A673 (cell line): ENCODE measurements around the gene PMIS2. TPM values are rescaled to one million over a fixed set of nuclear protein-coding genes. Genes with fewer than 3 reads are reported as not detected.
A peak's percentile ranks its signal among the peaks of the same experiment; 100 is the strongest.

Experiments
- BruUV-seq: library from RNA; stranded (reverse); fragments of 400-500 nt; replicated peaks from 2 replicates; lab custom pipeline; 2021; lab: Mats Ljungman, UMichigan
- CTCF ChIA-PET: fragments of 300-600 bp; sonication (Branson Sonifier 250); formaldehyde crosslinking; loops from one replicate; lab custom pipeline; 2022; ENCODE audit warnings: antibody characterized with exemption; lab: Charles Lee
- POLR2A ChIA-PET: fragments of 300-600 bp; sonication (Branson Sonifier 250); formaldehyde crosslinking; loops from one replicate; lab custom pipeline; 2022; ENCODE audit warnings: antibody characterized with exemption; ENCODE audit not compliant: low non-redundant PET; lab: Charles Lee
- DNase-seq: peaks from one replicate; pipeline ENCODE4 v3.0.0-alpha.2; 2015; ENCODE audit warnings: low spot score
- H3K27ac ChIP-seq: fragments of 200-600 bp; sonication (generic); 2 replicates; pipeline ENCODE4 v1.5.1; 2016; ENCODE audit warnings: mixed run types, low read depth, mild to moderate bottlenecking, mixed read lengths, antibody characterized with exemption, low read length; ENCODE audit not compliant: poor library complexity, severe bottlenecking
- H3K27me3 ChIP-seq: fragments of 200-600 bp; sonication (generic); replicated peaks from 2 replicates; pipeline ENCODE4 v1.6.1; 2017; ENCODE audit warnings: mixed run types, low read depth, mild to moderate bottlenecking, mixed read lengths, antibody characterized with exemption, low read length; ENCODE audit not compliant: insufficient read depth, poor library complexity
- H3K36me3 ChIP-seq: fragments of 200-600 bp; sonication (generic); 2 replicates; pipeline ENCODE4 v1.6.1; 2016; ENCODE audit warnings: mixed run types, mild to moderate bottlenecking, mixed read lengths, antibody characterized with exemption, low read length; ENCODE audit not compliant: insufficient read depth, poor library complexity, severe bottlenecking
- H3K4me1 ChIP-seq: fragments of 200-600 bp; sonication (generic); 2 replicates; pipeline ENCODE4 v1.6.1; 2017; ENCODE audit warnings: mixed run types, mild to moderate bottlenecking, mixed read lengths, antibody characterized with exemption, low read length; ENCODE audit not compliant: insufficient read depth, poor library complexity, severe bottlenecking
- H3K4me3 ChIP-seq: fragments of 200-600 bp; sonication (generic); 2 replicates; pipeline ENCODE4 v1.5.1; 2016; ENCODE audit warnings: low read depth, mixed run types, mild to moderate bottlenecking, mixed read lengths, low read length; ENCODE audit not compliant: poor library complexity, severe bottlenecking
- H3K9me3 ChIP-seq: fragments of 200-600 bp; sonication (generic); 2 replicates; pipeline ENCODE4 v1.6.1; 2016; ENCODE audit warnings: mixed run types, low read depth, mild to moderate bottlenecking, mixed read lengths, antibody characterized with exemption, low read length; ENCODE audit not compliant: poor library complexity, severe bottlenecking
- CTCF ChIP-seq: fragments of 300-800, 200-600 bp; sonication (generic); conservative IDR thresholded peaks from 2 replicates; pipeline ENCODE4 v1.5.1; 2017; ENCODE audit warnings: low read depth, mild to moderate bottlenecking, antibody characterized with exemption, low read length, moderate library complexity, mixed read lengths
- EZH2 ChIP-seq: fragments of 200-600 bp; sonication (generic); IDR thresholded peaks from 2 replicates; pipeline ENCODE4 v1.6.1; 2017; ENCODE audit warnings: borderline replicate concordance, low read depth, mild to moderate bottlenecking, mixed read lengths, antibody characterized with exemption, low read length; ENCODE audit not compliant: poor library complexity, severe bottlenecking
- intact Hi-C: fragments of 100-400 bp; cut with micrococcal nuclease; formaldehyde crosslinking; loops from one replicate; pipeline ENCODE4 v1.10.0; 2022; ENCODE audit not compliant: unreplicated experiment
- total RNA-seq: library from RNA; stranded (reverse); gene quantifications from 2 replicates; pipeline ENCODE4 v1.2.3, GENCODE V29; 2021

Gene PMIS2
- total RNA-seq, 1 experiment from 2014 or later, result not detected

- Histone ChIP-seq H3K27ac (peak overlapping the region; percentile 83), H3K9me3 (no peaks in the 10 kb centered on the region), H3K4me1 (peaks cover 11% of the 10 kb centered on the region), H3K4me3 (peak overlapping the region; percentile 93), H3K27me3 (no peaks in the 10 kb centered on the region), H3K36me3 (no peaks in the 10 kb centered on the region)
- no peak for DNase-seq
- POLR2A ChIA-PET, result no interaction called here
- no TSS peak for BruUV-seq
- CTCF ChIA-PET, result no interaction called here
- intact Hi-C loops, result no loop called here
- TF ChIP-seq CTCF, result no peak
- TF ChIP-seq EZH2, result no peak
Observed at GRCh38 chr19:35544110-35544802, 41.7 kb upstream of the PMIS2 start.

GRCh38 chr19:35545001-35545854, 40.7 kb upstream of the PMIS2 start, which contains the start of gene TMEM147:
Gene TMEM147, plus strand, starts transcription at chr19:35545626. Its CDS starts 114 bp downstream, at chr19:35545740.
- DNase-seq, result peak; percentile 92
- H3K36me3 ChIP-seq, result no peaks in the 10 kb centered on the region
- intact Hi-C loops, result no loop called here
- BruUV-seq, result TSS peak; percentile 82
- no peaks in the 10 kb centered on the region for H3K9me3 ChIP-seq
- POLR2A ChIA-PET, result no interaction called here
- CTCF ChIA-PET, result no interaction called here
- no peaks in the 10 kb centered on the region for H3K27me3 ChIP-seq
- TF ChIP-seq CTCF, result no peak
- TF ChIP-seq EZH2, result no peak
- peak within 1 kb of the TSS; percentile 83 for H3K27ac ChIP-seq
- H3K4me3 ChIP-seq, result peak within 1 kb of the TSS; percentile 93
- H3K4me1 ChIP-seq, result peaks cover 11% of the 10 kb centered on the region

- Histone ChIP-seq H3K36me3 (no peaks in the 10 kb centered on the region), H3K4me1 (peaks cover 11% of the 10 kb centered on the region), H3K27ac (peak overlapping the region; percentile 83), H3K9me3 (no peaks in the 10 kb centered on the region), H3K27me3 (no peaks in the 10 kb centered on the region), H3K4me3 (peak overlapping the region; percentile 93)
- intact Hi-C loops, result no loop called here
- POLR2A ChIA-PET, result no interaction called here
- BruUV-seq, result no TSS peak
- CTCF ChIA-PET, result no interaction called here
- DNase-seq, result peak; percentile 47
- TF ChIP-seq CTCF (no peak), EZH2 (no peak)
Observed at GRCh38 chr19:35545855-35546381, 40.1 kb upstream of the PMIS2 start.
